DMS53 treated with DMSO at 0.1 percent for 48 hours (cell line): ENCODE data around the gene FCGBP.

Source experiments
- DNase-seq: peaks from one replicate; lab custom pipeline; 2025; ENCODE audit not compliant: unreplicated experiment; lab: John Stamatoyannopoulos, UW

FCGBP gene

DNA sequence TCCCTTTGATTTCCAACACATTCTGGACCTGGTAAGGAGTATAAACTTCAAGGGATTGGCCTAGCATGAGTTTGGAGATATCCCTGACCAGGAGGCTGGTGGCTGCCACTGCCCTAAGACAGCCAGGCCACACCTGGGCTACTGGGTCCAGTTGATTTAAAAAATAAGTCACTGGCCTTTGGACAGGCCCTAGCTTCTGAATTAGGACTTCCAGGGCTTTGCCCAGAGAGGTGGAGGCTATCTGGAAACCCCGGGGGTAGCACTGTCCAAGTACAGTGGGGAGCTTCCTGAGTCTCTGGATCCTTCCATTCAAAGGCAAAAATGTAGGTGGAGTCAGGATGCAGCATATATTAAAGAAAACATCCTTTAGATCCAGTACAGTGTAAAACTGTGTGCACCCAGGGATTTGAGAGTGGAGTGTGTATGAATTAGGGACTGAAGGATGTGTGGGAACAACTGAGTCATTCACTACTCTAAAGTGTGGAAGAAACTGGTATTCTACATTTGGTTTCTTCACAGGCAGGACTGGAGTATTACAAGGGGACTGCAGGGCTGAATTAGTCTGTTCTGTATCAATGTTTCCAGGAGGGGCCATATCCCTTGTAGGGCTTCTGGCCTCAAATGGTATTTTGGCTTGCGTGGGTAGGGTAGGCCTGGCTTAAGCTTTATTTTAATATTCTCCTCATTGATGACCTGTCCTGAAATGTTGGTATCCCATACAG lies 14.8 kb upstream of the FCGBP start:
- DNase-seq = no peak

- DNase-seq = no peak
Observed at GRCh38 chr19:39946532-39946931, 12.1 kb upstream of the FCGBP start.

DNA sequence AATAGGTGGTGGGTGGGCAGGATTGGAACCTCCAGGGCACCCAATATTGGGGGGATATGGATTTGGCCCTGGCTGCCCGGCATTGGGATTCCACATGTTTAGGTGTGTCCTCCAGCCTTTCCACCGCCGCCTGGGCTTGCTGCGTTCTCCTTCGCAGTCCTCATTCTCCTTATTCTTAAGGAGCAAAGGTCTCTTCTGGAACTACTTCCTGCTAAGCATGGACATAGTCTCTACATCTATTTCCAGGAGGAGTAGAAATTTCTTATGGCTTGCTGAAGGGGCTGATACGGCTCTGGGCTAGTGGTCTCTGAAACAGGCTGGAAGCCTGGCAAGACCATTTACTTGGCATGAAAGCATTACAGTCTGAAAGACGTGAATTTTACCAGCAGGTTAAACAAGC lies 9.2 kb upstream of the FCGBP start:
- DNase-seq = no peak

GRCh38 chr19:39942366-39942730 lies 7.9 kb upstream of the FCGBP start:
- no peak for DNase-seq

GRCh38 chr19:39941615-39942365 lies 7.4 kb upstream of the FCGBP start:
- DNase-seq = no peak

GRCh38 chr19:39941151-39941550 lies 6.7 kb upstream of the FCGBP start:
- DNase-seq = no peak

DNA sequence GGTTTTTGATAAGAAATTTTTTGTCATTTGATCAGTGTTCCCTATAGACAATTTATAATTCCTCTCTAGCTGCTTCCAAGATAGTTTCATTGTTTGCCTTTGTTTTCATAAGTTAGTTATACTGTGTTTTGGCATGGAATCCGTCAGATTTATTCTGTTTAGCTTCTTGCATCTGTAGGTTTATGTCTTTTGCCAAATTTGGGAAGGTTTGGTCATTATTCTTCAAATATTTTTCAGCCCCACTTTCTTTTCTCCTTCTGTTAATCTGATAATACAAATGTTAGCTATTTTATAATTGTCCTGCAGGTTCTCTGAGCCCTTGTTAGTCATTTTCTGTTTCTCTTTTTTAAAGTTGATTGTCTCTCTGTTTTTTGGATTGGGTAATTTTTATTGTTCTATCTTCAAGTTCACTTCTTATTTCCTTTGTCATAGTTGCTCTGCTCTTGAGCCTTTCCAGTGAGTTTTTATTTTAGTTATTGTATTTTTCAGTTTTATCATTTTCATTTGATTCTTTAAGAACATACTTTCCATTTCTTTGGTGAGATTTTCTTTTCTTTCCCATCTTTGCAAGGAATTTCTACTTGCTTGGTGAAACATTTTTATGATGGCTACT lies 5.9 kb upstream of the FCGBP start:
- DNase-seq = no peak

DNA sequence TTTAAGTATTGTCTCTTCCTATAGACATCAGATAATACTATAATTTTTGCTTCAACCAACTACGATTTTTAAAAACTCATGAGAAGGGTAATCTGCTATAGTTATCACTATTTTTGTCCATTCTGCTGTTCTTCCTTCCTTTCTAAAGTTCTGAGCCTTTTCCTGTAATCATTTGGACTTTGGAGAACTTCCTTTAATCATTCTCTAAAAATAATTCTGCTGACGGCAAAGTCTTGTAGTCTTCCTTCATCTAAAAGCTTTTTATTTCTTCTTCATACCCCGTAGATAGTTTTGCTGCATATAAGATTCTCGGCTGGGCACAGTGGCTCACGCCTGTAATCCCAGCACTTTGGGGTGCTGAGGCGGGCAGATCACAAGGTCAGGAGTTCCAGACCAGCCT lies 5.1 kb upstream of the FCGBP start:
- DNase-seq = no peak

GRCh38 chr19:39937787-39938186 lies 3.4 kb upstream of the FCGBP start:
- no peak for DNase-seq

GRCh38 chr19:39937094-39937720 lies 2.8 kb upstream of the FCGBP start:
- DNase-seq = no peak

DNA sequence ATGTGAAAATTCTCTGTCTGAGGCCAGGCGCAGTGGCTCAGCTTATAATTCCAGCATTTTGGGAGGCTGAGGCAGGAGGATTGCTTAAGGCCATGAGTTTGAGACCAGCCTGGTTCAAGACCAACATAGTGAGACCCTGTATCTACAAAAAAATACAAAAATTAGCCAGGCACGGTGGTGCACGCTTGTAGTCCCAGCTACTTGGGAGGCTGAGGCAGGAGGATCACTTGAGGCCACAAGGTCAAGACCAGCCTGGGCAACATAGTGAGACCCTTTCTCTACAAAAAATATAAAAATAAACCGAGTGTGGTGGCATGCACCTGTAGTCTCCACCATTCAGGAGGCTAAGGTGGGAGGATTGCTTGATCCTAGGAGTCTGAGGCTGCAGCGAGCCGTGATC lies 2.2 kb upstream of the FCGBP start:
- no peak for DNase-seq

- no peak for DNase-seq
Observed at GRCh38 chr19:39936020-39936419, 1.6 kb upstream of the FCGBP start.

DNA sequence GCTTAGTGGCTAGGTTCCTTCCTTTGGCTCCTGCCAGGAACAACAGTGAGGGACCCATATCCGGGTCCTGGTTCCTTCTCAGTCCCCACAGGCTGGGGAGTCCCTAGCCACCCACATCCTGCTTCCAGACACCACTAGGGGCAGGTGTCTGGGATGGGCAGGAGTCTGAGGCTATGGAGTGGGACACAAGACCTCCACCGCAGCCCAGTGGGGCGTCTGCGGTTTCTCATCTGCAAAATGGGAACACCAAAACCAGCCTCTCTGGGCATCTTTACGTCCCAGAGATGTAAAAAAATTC lies 879 bp upstream of the FCGBP start:
- DNase-seq = no peak

DNA sequence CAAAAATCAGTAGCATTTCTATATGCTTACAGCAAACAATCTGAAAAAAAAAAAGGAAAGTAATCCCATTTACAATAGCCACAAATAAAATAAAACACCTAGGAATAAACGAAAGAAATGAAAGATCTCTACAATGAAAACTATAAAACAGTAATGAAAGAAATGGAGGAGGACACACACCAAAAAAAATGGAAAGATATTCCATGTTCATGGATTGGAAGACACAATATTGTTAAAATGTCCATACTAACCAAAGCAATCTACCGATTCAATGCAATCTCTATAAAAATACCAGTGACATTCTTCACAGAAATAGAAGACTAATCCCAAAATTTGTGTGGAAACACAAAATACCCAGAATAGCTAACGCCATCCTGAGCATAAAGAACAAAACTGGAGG lies 4.7 kb downstream of the FCGBP start:
- no peak for DNase-seq

DNA sequence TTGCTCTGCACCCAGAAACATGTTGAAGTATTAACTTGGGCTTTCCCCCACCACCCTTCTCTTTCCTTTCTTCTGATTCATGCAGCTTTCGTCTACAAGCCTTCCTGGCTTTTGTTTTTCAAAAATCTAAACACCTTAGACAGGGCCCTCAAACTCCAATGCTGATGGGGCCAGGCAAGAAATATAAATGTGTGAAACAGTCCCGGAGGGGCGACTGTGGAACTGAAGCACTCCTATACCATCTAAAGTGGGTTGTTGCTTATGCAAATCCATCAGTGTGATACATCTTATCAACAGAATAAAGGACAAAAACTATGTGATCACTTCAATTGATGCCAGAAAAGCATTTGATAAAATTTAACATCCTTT lies 6.1 kb downstream of the FCGBP start:
- no peak for DNase-seq

DNA sequence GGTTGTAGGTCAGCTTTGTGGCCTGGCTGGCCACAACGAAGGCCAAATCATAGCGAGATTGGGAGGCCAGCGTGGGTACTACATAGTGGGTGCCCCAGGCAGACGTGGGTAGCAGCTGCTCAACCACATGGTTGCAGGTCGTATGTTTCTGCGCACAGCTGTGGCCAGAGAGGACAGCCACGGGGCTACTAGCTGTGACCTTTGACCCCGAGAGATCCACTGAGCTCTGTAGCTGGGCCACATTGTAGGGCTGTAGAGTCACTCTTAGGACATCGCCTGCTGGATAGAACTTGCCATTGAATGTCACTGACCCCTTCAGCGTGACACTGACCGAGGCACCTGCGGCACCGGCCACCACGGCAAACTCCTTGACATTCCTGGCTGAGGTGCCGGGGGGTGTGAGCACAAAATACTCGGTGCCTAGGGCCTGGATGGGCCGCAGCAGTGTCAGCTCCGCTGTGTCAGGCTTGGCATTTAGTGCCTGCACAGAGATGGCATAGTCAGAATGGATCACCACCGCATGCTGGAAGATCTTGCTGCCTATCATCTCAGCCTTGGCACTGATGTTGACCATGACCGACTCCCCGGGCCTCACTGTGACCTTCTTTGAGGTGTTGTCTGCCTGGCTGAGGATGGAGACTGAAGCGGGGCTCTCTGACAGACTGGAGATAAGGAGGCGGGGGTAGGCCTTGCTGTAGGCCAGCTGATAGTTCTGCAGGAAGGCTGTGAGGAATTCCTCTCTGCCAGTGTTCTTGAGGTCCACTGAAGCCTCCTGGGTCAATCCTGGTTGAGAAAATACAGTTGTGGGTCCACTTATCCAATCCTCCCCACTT lies 6.7 kb downstream of the FCGBP start:
- no peak for DNase-seq

DNA sequence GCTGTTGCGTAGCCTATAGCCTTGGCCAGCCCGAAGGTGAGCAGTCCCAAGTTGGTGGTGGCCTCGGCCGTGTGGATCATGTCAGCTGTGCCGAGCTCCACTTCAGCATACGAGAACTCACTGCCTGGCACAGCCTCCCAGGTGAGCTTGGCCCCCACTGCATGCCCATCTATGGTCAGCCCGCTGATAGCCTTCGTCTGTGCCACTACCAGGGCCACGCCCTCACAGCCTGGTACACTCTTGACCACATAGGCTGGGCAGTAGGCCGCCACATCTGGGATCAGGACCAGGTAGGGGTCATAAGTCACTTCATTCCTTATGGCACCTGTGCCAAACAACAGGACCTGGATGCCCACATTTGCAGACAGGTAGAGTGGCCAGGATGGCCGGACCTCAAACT lies 7.4 kb downstream of the FCGBP start:
- DNase-seq = no peak

GRCh38 chr19:39926170-39926760 lies 8.2 kb downstream of the FCGBP start:
- DNase-seq = no peak

- no peak for DNase-seq
Observed at GRCh38 chr19:39924952-39925351, 9.5 kb downstream of the FCGBP start.

DNA sequence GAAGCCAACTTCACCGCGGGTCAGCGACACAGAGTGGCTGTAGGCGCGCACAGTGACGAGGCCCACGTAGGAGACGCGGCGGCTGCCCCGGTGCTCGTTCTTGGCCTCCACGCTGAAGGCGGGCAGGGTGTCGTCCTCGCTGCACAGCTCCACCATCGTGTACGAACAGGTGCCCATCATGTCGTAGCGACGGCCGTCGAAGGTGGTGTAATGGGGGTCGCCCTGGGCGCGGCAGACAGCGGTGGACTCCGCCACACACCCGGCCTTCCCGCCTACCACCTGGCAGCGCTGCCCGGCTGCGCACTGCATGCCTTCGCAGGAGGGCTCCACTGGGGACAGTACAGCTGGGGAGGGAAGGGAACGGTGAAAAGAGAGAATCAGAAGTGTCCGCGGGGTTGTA lies 10.0 kb downstream of the FCGBP start:
- DNase-seq = no peak

- DNase-seq = no peak
Observed at GRCh38 chr19:39923862-39924261, 10.6 kb downstream of the FCGBP start.
